ENCODE measurements around the gene CYP2U1. TPM values are rescaled to one million over a fixed set of nuclear protein-coding genes. Genes with fewer than 3 reads are reported as not detected.

CYP2U1 gene
- total and polyA plus RNA-seq, 9 of the 15 experiments (the other 6 are each of a cell fraction or from before 2014, with no cell fraction given): 0.03 to 0.15 (median 0.07) TPM

GRCh38 chr4:107997794-107998193, 66.4 kb downstream of the CYP2U1 start:
- WGBS (ENCODE audit: insufficient coverage, low coverage, missing lambda C conversion rate): 96% methylated on average over 2 of the region's 2 CpGs
- DNase-seq (ENCODE audit: extremely low read depth in 1 of 4, low spot score in 3 of 4) (no peak), FAIRE-seq (no peak), ATAC-seq (peak; percentile 9)
- Histone ChIP-seq H4K20me1 (replicated peaks; ENCODE audit: control insufficient read depth, insufficient read depth, low read length) (no peaks in the 10 kb centered on the region; the same call in 1 of the 2 replicates), H3K9me3 (replicated peaks; ENCODE audit: control insufficient read depth, insufficient read depth, low read depth, low read length) (no peaks in the 10 kb centered on the region), H3K79me2 (ENCODE audit: control insufficient read depth, insufficient read depth, low read length) (peaks cover 59% of the 10 kb centered on the region), H3K9me1 (ENCODE audit: control insufficient read depth, insufficient read depth, low read length) (no peaks in the 10 kb centered on the region), H3K36me3 (ENCODE audit: control insufficient read depth, insufficient read depth, low read length) (peaks cover 37% of the 10 kb centered on the region), H2AFZ (ENCODE audit: low read depth, low read length) (no peak overlapping the region), H3K4me1 (replicated peaks in 1 of 2; ENCODE audit: control insufficient read depth in 2 of 2, insufficient read depth in 2 of 2, low read length in 2 of 2) (peaks cover 0 to 49% of the 10 kb centered on the region in 2 experiments), H3K27ac (ENCODE audit: extremely low read depth, low read depth, low read length) (peak overlapping the region; percentile 17; the same call in 1 of the 3 replicates), H3K4me3 (no peak overlapping the region), H3K4me2 (ENCODE audit: insufficient read depth, low read length) (no peak overlapping the region), H3K27me3 (ENCODE audit: control insufficient read depth in 2 of 2, insufficient read depth in 2 of 2, low read length in 2 of 2) (no peaks in the 10 kb centered on the region), H3K9ac (ENCODE audit: insufficient read depth in 1 of 2, low read depth in 2 of 2, low read length in 2 of 2) (no peak overlapping the region)
- intact Hi-C loops (cut with micrococcal nuclease) (no loop called here), in situ Hi-C loops (cut with MboI) (no loop called here)
- POLR2A ChIA-PET: no interaction called here
- CTCF ChIA-PET (ENCODE audit: low intra/inter-chr PET ratio): no interaction called here
- BruUV-seq (replicated peaks): no TSS peak
- TF ChIP-seq REST (IDR thresholded peaks at IDR 0.05; ENCODE audit: borderline replicate concordance): no peak
- no peak for TF ChIP-seq REST (CRISPR knock-in tag; IDR thresholded peaks at IDR 0.05; ENCODE audit: low read depth)
- TF ChIP-seq RUNX1 (IDR thresholded peaks at IDR 0.05; ENCODE audit: low read depth): no peak
- no peak for TF ChIP-seq ZBTB33 (CRISPR knock-in tag; IDR thresholded peaks at IDR 0.05)
- no peak for TF ChIP-seq ETV6 (IDR thresholded peaks at IDR 0.05; ENCODE audit: borderline replicate concordance in 1 of 2, low read depth in 2 of 2, low read length in 1 of 2)
- no peak for TF ChIP-seq ETV6 (CRISPR knock-in tag; IDR thresholded peaks at IDR 0.05; ENCODE audit: borderline replicate concordance)
- TF ChIP-seq NELFE (IDR thresholded peaks at IDR 0.05; ENCODE audit: insufficient read depth, insufficient read length): no peak
- no peak for TF ChIP-seq ZNF239 (CRISPR knock-in tag; IDR thresholded peaks at IDR 0.05)
- TF ChIP-seq PCBP1 (IDR thresholded peaks at IDR 0.05; ENCODE audit: low read depth, low read length, poor library complexity, severe bottlenecking): no peak
- TF ChIP-seq PURB (CRISPR knock-in tag; IDR thresholded peaks at IDR 0.05; ENCODE audit: low read depth): no peak
- no peak for TF ChIP-seq HCFC1 (IDR thresholded peaks at IDR 0.05; ENCODE audit: low read depth, low read length)
- no peak for TF ChIP-seq BMI1 (IDR thresholded peaks at IDR 0.05; ENCODE audit: low read length)
- no peak for TF ChIP-seq BDP1 (IDR thresholded peaks at IDR 0.05; ENCODE audit: insufficient read depth, insufficient read length)
